ENCODE measurements around the gene LCN6. TPM values are rescaled to one million over a fixed set of nuclear protein-coding genes. Genes with fewer than 3 reads are reported as not detected.
"Not testable (repeated sequence)": the region's sequence is repeated elsewhere in the genome, so short reads cannot be mapped to it uniquely, and the experiment has no call there.

The LCN6 gene
- total and polyA plus RNA-seq, 2 of the 4 experiments (the other 2 are of a cell fraction): not detected

DNA sequence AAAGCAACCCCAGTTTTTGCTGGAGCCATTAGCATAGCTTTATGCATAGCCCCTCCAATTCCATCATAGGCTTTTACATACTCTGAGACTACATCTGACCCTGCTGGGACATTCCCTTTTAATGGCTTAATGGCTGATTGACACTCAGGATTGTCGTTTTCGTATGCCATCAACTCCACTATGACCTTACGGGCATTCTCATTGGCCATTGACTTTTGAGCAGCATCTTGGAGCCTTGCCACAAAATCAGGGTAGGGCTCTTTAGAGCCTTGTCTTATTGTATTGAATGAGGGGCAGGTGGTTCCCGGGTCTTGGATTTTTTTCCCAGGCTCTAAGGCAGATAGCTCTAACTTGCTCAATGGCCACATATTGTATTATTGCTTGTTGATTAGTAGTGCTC, 38.7 kb upstream of the LCN6 start:
- H2AK9ac ChIP-seq (replicated peaks; ENCODE audit: low read depth, low read length, poor library complexity); H2BK5ac ChIP-seq (ENCODE audit: low read depth, low read length, poor library complexity, severe bottlenecking); ATAC-seq (ENCODE audit: low read depth); H2AK5ac ChIP-seq (ENCODE audit: low read depth, low read length); H3K9me3 ChIP-seq (ENCODE audit: control insufficient read depth, insufficient read depth, low read length); H2BK120ac ChIP-seq (ENCODE audit: low read depth, low read length); H2AFZ ChIP-seq (replicated peaks; ENCODE audit: low read length, poor library complexity); H3K14ac ChIP-seq (replicated peaks; ENCODE audit: low read depth, low read length); H4K5ac ChIP-seq (ENCODE audit: low read depth, low read length); H4K91ac ChIP-seq (ENCODE audit: insufficient read depth, low read depth, low read length); H3K23ac ChIP-seq (ENCODE audit: low read depth, low read length); H2BK15ac ChIP-seq (ENCODE audit: low read depth, low read length); H3K4me3 ChIP-seq (ENCODE audit: insufficient read depth, low read depth, low read length); POLR2A ChIA-PET (ENCODE audit: unreplicated experiment); dilution Hi-C loops (cut with HindIII; ENCODE audit: low sequenced_read_pairs, unreplicated experiment); H3K36me3 ChIP-seq (ENCODE audit: control insufficient read depth, insufficient read depth, low read length); H4K8ac ChIP-seq (ENCODE audit: low read depth in 2 of 2, low read length in 2 of 2); H2BK20ac ChIP-seq (ENCODE audit: low read depth, low read length); H3K18ac ChIP-seq (ENCODE audit: low read depth, low read length); H3K27ac ChIP-seq (ENCODE audit: insufficient read depth, low read length); H4K20me1 ChIP-seq (ENCODE audit: insufficient read depth, low read length); H3K27me3 ChIP-seq (ENCODE audit: control insufficient read depth, insufficient read depth, low read length); H3K4me2 ChIP-seq (ENCODE audit: low read depth, low read length); H3K4ac ChIP-seq (ENCODE audit: low read depth, low read length); H3K9me1 ChIP-seq (ENCODE audit: insufficient read depth, low read length); DNase-seq; H3K4me1 ChIP-seq (ENCODE audit: control insufficient read depth, insufficient read depth, low read length); H3K9ac ChIP-seq (ENCODE audit: low read depth, low read length); BruUV-seq (replicated peaks); H3K79me1 ChIP-seq (ENCODE audit: low read depth in 1 of 2, low read length in 2 of 2); H3K56ac ChIP-seq (ENCODE audit: extremely low read depth, insufficient read depth, low read length): not testable (repeated sequence)
- intact Hi-C loops (cut with micrococcal nuclease) (loop anchor here (1.0 kb wide), 2 partner anchors 242 to 248 kb away; no protein-coding TSS in a partner anchor), in situ Hi-C loops (cut with MboI; ENCODE audit: low sequenced_read_pairs) (loop anchor here (10.0 kb wide), 1 partner anchor 248 kb away; the partner anchor contains the start of gene FUT7)
- WGBS, 2 experiments (ENCODE audit: extremely low coverage in 2 of 2, insufficient read length in 1 of 2): 32% methylated on average over 3 of the region's 4 CpGs; no CpG with 5 or more reads in 1 of the 2 experiments
- CTCF ChIA-PET: interaction anchor here (1.2 kb wide), 1 partner anchor 248 kb away, joined by 4 read pairs; no protein-coding TSS in a partner anchor

Measured in IMR-90 (cell line).